Breast epithelium (tissue), 4 donors: ENCODE results near the gene ASTN2. TPM values are rescaled to one million over a fixed set of nuclear protein-coding genes. Genes with fewer than 3 reads are reported as not detected.

Experiments
- DNase-seq, 2 donors: peaks; one replicate each; pipeline ENCODE4 v3.0.0-alpha.2; 2019; ENCODE audit warnings: low spot score in 2 of 2
- H3K27ac ChIP-seq, 2 donors: fragments of 200-600 bp; sonication (generic) in 1 of 2; one replicate each; pipeline ENCODE4 v1.5.1; 2016 to 2019; ENCODE audit warnings: mild to moderate bottlenecking in 1 of 2
- H3K27me3 ChIP-seq, 2 donors: fragments of 200-600 bp; sonication (generic) in 1 of 2; one replicate each; pipeline versions ENCODE4 v1.5.1 to v1.6.0; 2017 to 2019; ENCODE audit warnings: control low read depth in 1 of 2, mild to moderate bottlenecking in 1 of 2
- H3K36me3 ChIP-seq: fragments of 200-600 bp; one replicate; pipeline ENCODE4 v1.5.1; 2019
- H3K4me1 ChIP-seq, 2 donors: fragments of 200-600 bp; sonication (generic); one replicate each; pipeline ENCODE4 v1.5.1; 2016 to 2019; ENCODE audit warnings: control low read depth in 1 of 2
- H3K4me3 ChIP-seq, 3 donors: fragments of 200-600 bp; sonication (generic); 1 replicate in 2 of 3; 2 replicates in 1 of 3; pipeline ENCODE4 v1.5.1; 2016 to 2019; ENCODE audit warnings: mild to moderate bottlenecking in 3 of 3, moderate library complexity in 2 of 3
- H3K9me3 ChIP-seq, 2 donors: fragments of 200-600 bp; sonication (generic) in 1 of 2; one replicate each; pipeline ENCODE4 v1.5.1; 2016 to 2019; ENCODE audit warnings: control low read depth in 1 of 2
- POLR2A ChIP-seq: fragments of 450-650 bp; IDR thresholded peaks from one replicate; pipeline ENCODE4 v1.6.1; 2016; ENCODE audit warnings: antibody characterized with exemption, mild to moderate bottlenecking, moderate library complexity
- POLR2AphosphoS5 ChIP-seq, 3 donors: sonication (generic); formaldehyde crosslinking; IDR thresholded peaks; one replicate each; pipeline ENCODE4 v1.6.1; 2017; ENCODE audit warnings: antibody characterized with exemption in 3 of 3
- intact Hi-C: fragments of 100-400 bp; cut with DNase I; formaldehyde crosslinking; loops from one replicate; pipeline ENCODE4 v1.15.1; 2023; ENCODE audit warnings: low total_unique reads
- total RNA-seq, 3 donors: library from RNA; depleted of rRNA; stranded (reverse); fragments of >200 nt; gene quantifications; one replicate each; pipeline ENCODE4 v1.1.0, GENCODE V29; 2016
- TF ChIP-seq, protein P1 (sequence below), 3 donors: fragments of 450-650 bp; IDR thresholded peaks; one replicate each; pipeline ENCODE4 v1.5.1; 2016 to 2017; ENCODE audit warnings: antibody characterized with exemption in 3 of 3, mild to moderate bottlenecking in 3 of 3, moderate library complexity in 3 of 3

Gene ASTN2
- total RNA-seq, 3 donors from 2014 or later: 9.1 to 13.8 (median 9.8) TPM

DNA sequence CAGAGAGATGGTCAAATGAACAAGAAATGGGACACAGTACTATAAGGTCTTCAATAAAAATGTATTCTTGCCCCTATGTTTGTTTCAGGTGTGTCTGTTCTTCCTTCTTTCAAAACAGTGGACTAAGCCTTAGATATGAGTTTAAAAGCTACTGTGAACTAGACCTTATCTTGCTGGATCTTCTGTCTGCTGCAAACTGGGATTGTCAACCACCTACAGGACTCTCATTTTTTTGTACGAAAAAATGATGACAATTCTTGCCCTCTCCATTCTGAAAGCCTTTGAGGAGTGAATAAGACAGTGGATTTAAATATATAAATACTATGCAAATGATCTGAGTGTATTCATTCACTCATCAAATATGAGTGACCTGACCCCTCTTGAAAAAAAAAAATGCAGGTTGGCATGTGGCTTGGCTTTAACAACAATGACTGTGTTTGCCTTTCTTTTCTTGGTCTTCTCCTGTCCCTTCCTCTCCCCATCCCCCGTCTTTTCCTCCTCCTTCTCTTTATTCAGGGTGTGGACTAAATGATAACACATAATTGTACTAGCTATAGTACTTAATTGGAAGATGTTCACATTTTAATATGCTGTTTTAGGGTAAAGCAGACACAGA lies 963.2 kb downstream of the ASTN2 start:
- TF ChIP-seq POLR2A (no peak), POLR2AphosphoS5 (IDR thresholded peaks at IDR 0.05) (no peak)
- TF ChIP-seq, protein P1, sequence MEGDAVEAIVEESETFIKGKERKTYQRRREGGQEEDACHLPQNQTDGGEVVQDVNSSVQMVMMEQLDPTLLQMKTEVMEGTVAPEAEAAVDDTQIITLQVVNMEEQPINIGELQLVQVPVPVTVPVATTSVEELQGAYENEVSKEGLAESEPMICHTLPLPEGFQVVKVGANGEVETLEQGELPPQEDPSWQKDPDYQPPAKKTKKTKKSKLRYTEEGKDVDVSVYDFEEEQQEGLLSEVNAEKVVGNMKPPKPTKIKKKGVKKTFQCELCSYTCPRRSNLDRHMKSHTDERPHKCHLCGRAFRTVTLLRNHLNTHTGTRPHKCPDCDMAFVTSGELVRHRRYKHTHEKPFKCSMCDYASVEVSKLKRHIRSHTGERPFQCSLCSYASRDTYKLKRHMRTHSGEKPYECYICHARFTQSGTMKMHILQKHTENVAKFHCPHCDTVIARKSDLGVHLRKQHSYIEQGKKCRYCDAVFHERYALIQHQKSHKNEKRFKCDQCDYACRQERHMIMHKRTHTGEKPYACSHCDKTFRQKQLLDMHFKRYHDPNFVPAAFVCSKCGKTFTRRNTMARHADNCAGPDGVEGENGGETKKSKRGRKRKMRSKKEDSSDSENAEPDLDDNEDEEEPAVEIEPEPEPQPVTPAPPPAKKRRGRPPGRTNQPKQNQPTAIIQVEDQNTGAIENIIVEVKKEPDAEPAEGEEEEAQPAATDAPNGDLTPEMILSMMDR (IDR thresholded peaks at IDR 0.05): no peak
- H3K9me3 ChIP-seq: peaks cover 0 to 4% of the 10 kb centered on the region in 2 donors
- no peak for DNase-seq
- intact Hi-C loops: no loop called here
- no peaks in the 10 kb centered on the region for H3K4me1 ChIP-seq
- H3K27me3 ChIP-seq: no peaks in the 10 kb centered on the region
- no peak overlapping the region for H3K4me3 ChIP-seq
- H3K36me3 ChIP-seq: no peaks in the 10 kb centered on the region
- H3K27ac ChIP-seq: no peak overlapping the region

GRCh38 chr9:116450378-116451139 lies 964.3 kb downstream of the ASTN2 start:
- DNase-seq: no peak
- Histone ChIP-seq H3K27ac (no peak overlapping the region), H3K27me3 (no peaks in the 10 kb centered on the region), H3K4me3 (no peak overlapping the region), H3K9me3 (no peaks in the 10 kb centered on the region), H3K4me1 (no peaks in the 10 kb centered on the region), H3K36me3 (no peaks in the 10 kb centered on the region)
- intact Hi-C loops: no loop called here
- TF ChIP-seq POLR2A (no peak), POLR2AphosphoS5 (IDR thresholded peaks at IDR 0.05) (no peak)
- TF ChIP-seq, protein P1 (IDR thresholded peaks at IDR 0.05): no peak

GRCh38 chr9:116449949-116450348 lies 964.9 kb downstream of the ASTN2 start:
- H3K27ac ChIP-seq: no peak overlapping the region
- no peak overlapping the region for H3K4me3 ChIP-seq
- H3K36me3 ChIP-seq: no peaks in the 10 kb centered on the region
- intact Hi-C loops: no loop called here
- H3K4me1 ChIP-seq: no peaks in the 10 kb centered on the region
- no peaks in the 10 kb centered on the region for H3K27me3 ChIP-seq
- DNase-seq: no peak
- H3K9me3 ChIP-seq: no peaks in the 10 kb centered on the region
- no peak for TF ChIP-seq POLR2A
- TF ChIP-seq, protein P1 (IDR thresholded peaks at IDR 0.05): no peak
- TF ChIP-seq POLR2AphosphoS5 (IDR thresholded peaks at IDR 0.05): no peak

DNA sequence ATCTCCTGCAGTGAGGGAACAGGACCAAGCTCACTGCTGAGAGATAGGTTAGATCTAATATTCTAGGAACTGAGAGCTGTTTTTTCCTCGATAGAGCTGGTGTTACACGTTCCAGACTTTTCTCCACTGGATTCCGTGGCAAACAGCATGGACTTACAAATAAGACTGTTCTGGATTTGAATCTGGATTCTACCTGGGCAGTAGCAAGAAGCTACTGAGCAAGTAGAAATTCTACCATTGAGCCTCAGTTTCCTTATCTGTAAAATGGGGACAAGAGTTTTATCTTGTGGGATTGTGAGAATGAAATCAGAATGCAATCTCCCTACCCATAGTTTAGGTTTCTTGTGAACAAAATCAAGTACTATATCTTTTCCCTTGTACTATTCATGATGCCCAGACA lies 966.4 kb downstream of the ASTN2 start:
- intact Hi-C loops: no loop called here

More for the DNA sequence above, 966.4 kb downstream of the ASTN2 start:
- no peak overlapping the region for H3K4me3 ChIP-seq
- H3K27ac ChIP-seq: peak overlapping the region in 1 of 2 donors; percentile 15
- no peaks in the 10 kb centered on the region for H3K27me3 ChIP-seq
- H3K36me3 ChIP-seq: no peaks in the 10 kb centered on the region
- no peak for DNase-seq
- H3K9me3 ChIP-seq: no peaks in the 10 kb centered on the region
- no peaks in the 10 kb centered on the region for H3K4me1 ChIP-seq
- no peak for TF ChIP-seq POLR2AphosphoS5 (IDR thresholded peaks at IDR 0.05)
- TF ChIP-seq, protein P1 (IDR thresholded peaks at IDR 0.05): no peak
- TF ChIP-seq POLR2A: no peak
